ENCODE measurements around the gene CEP112. TPM values are rescaled to one million over a fixed set of nuclear protein-coding genes. Genes with fewer than 3 reads are reported as not detected.

CEP112 gene
- total RNA-seq, 1 donor from 2014 or later = 13.9 TPM

- Histone ChIP-seq H3K9me3 (ENCODE audit: insufficient read depth, low read depth, low read length) (no peaks in the 10 kb centered on the region), H4K20me1 (ENCODE audit: insufficient read depth, low read length) (no peaks in the 10 kb centered on the region), H2AFZ (ENCODE audit: low read depth, low read length) (no peak overlapping the region), H3K27me3 (ENCODE audit: insufficient read depth, low read length) (no peaks in the 10 kb centered on the region), H3K4me1 (ENCODE audit: insufficient read depth, low read length) (no peaks in the 10 kb centered on the region), H3K4me3 (ENCODE audit: insufficient read depth, low read depth, low read length) (no peak overlapping the region), H3K36me3 (ENCODE audit: insufficient read depth, low read length) (no peaks in the 10 kb centered on the region), H3K9ac (ENCODE audit: low read length) (no peak overlapping the region), H3K4me2 (ENCODE audit: low read length) (no peak overlapping the region), H3K79me2 (ENCODE audit: insufficient read depth, low read length) (no peaks in the 10 kb centered on the region), H3K27ac (ENCODE audit: low read depth, low read length) (no peak overlapping the region)
- peak; percentile 36 for DNase-seq (ENCODE audit: low read depth)
- no peak overlapping the region for H3K4me3 Mint-ChIP-seq (ENCODE audit: unreplicated experiment)
- peaks cover 10% of the 10 kb centered on the region for H3K36me3 Mint-ChIP-seq (ENCODE audit: low read depth, unreplicated experiment)
- peaks cover 2% of the 10 kb centered on the region for H3K4me1 Mint-ChIP-seq (ENCODE audit: low read depth, unreplicated experiment)
- H3K27ac Mint-ChIP-seq (ENCODE audit: unreplicated experiment) = no peak overlapping the region
- no peaks in the 10 kb centered on the region for H3K27me3 Mint-ChIP-seq (ENCODE audit: low read depth, unreplicated experiment)
- FAIRE-seq = peak; percentile 5
- no peak for TF ChIP-seq EZH2 (IDR thresholded peaks at IDR 0.05; ENCODE audit: insufficient read depth, low read length)
- TF ChIP-seq CTCF (IDR thresholded peaks at IDR 0.05; ENCODE audit: insufficient read depth, low read depth, low read length) = no peak
- H3K9me3 Mint-ChIP-seq (ENCODE audit: unreplicated experiment) = peaks cover 9% of the 10 kb centered on the region
These were observed 261.7 kb downstream of the CEP112 start for GRCh38 chr17:65930140-65930730.

DNA sequence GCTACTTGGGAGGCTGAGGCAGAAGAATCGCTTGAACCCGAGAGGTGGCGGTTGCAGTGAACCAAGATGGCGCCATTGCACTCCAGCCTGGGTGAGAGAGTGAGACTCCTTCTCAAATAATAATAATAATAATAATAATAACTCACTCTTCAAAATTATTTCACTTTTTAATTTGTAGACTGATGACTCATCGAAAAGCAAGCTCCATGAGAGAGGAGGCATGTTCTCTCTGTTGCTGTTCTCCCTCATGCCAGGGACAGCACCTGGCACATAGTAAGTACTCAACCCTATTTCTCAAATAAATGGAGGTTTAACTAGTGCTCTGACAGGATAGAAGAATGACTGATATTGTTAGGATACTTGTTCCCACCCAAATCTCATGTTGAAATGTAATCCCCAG, 265.3 kb downstream of the CEP112 start:
- Histone ChIP-seq H3K9me3 (ENCODE audit: insufficient read depth, low read depth, low read length) (no peaks in the 10 kb centered on the region), H3K4me3 (ENCODE audit: insufficient read depth, low read depth, low read length) (no peak overlapping the region), H4K20me1 (ENCODE audit: insufficient read depth, low read length) (no peaks in the 10 kb centered on the region), H2AFZ (ENCODE audit: low read depth, low read length) (no peak overlapping the region), H3K4me2 (ENCODE audit: low read length) (no peak overlapping the region), H3K79me2 (ENCODE audit: insufficient read depth, low read length) (no peaks in the 10 kb centered on the region), H3K9ac (ENCODE audit: low read length) (no peak overlapping the region), H3K4me1 (ENCODE audit: insufficient read depth, low read length) (no peaks in the 10 kb centered on the region), H3K27ac (ENCODE audit: low read depth, low read length) (no peak overlapping the region), H3K27me3 (ENCODE audit: insufficient read depth, low read length) (no peaks in the 10 kb centered on the region), H3K36me3 (ENCODE audit: insufficient read depth, low read length) (no peaks in the 10 kb centered on the region)
- no peak overlapping the region for H3K4me3 Mint-ChIP-seq (ENCODE audit: unreplicated experiment)
- peaks cover 11% of the 10 kb centered on the region for H3K36me3 Mint-ChIP-seq (ENCODE audit: low read depth, unreplicated experiment)
- peaks cover 3% of the 10 kb centered on the region for H3K9me3 Mint-ChIP-seq (ENCODE audit: unreplicated experiment)
- TF ChIP-seq EZH2 (IDR thresholded peaks at IDR 0.05; ENCODE audit: insufficient read depth, low read length) = no peak
- no peak for TF ChIP-seq CTCF (IDR thresholded peaks at IDR 0.05; ENCODE audit: insufficient read depth, low read depth, low read length)
- no peak overlapping the region for H3K27ac Mint-ChIP-seq (ENCODE audit: unreplicated experiment)
- H3K27me3 Mint-ChIP-seq (ENCODE audit: low read depth, unreplicated experiment) = no peaks in the 10 kb centered on the region
- DNase-seq (ENCODE audit: low read depth) = no peak
- peaks cover 2% of the 10 kb centered on the region for H3K4me1 Mint-ChIP-seq (ENCODE audit: low read depth, unreplicated experiment)
- no peak for FAIRE-seq

- H3K4me3 Mint-ChIP-seq (ENCODE audit: unreplicated experiment) = no peak overlapping the region
- no peak for FAIRE-seq
These were observed 266.2 kb downstream of the CEP112 start for GRCh38 chr17:65925606-65926307.

More at GRCh38 chr17:65925606-65926307, 266.2 kb downstream of the CEP112 start:
- no peak overlapping the region for H2AFZ ChIP-seq (ENCODE audit: low read depth, low read length)
- H3K27me3 Mint-ChIP-seq (ENCODE audit: low read depth, unreplicated experiment) = no peaks in the 10 kb centered on the region
- H3K4me1 Mint-ChIP-seq (ENCODE audit: low read depth, unreplicated experiment) = peaks cover 2% of the 10 kb centered on the region
- H3K4me1 ChIP-seq (ENCODE audit: insufficient read depth, low read length) = no peaks in the 10 kb centered on the region
- H3K79me2 ChIP-seq (ENCODE audit: insufficient read depth, low read length) = no peaks in the 10 kb centered on the region
- no peak for DNase-seq (ENCODE audit: low read depth)
- H3K27ac ChIP-seq (ENCODE audit: low read depth, low read length) = no peak overlapping the region
- no peak overlapping the region for H3K9ac ChIP-seq (ENCODE audit: low read length)
- TF ChIP-seq EZH2 (IDR thresholded peaks at IDR 0.05; ENCODE audit: insufficient read depth, low read length) (no peak), CTCF (IDR thresholded peaks at IDR 0.05; ENCODE audit: insufficient read depth, low read depth, low read length) (no peak)
- no peaks in the 10 kb centered on the region for H3K9me3 ChIP-seq (ENCODE audit: insufficient read depth, low read depth, low read length)
- no peaks in the 10 kb centered on the region for H3K36me3 ChIP-seq (ENCODE audit: insufficient read depth, low read length)
- H4K20me1 ChIP-seq (ENCODE audit: insufficient read depth, low read length) = no peaks in the 10 kb centered on the region
- H3K27me3 ChIP-seq (ENCODE audit: insufficient read depth, low read length) = no peaks in the 10 kb centered on the region
- no peak overlapping the region for H3K27ac Mint-ChIP-seq (ENCODE audit: unreplicated experiment)
- peaks cover 3% of the 10 kb centered on the region for H3K9me3 Mint-ChIP-seq (ENCODE audit: unreplicated experiment)
- no peak overlapping the region for H3K4me3 ChIP-seq (ENCODE audit: insufficient read depth, low read depth, low read length)
- no peak overlapping the region for H3K4me2 ChIP-seq (ENCODE audit: low read length)
- peaks cover 11% of the 10 kb centered on the region for H3K36me3 Mint-ChIP-seq (ENCODE audit: low read depth, unreplicated experiment)

Measured in astrocyte (in vitro differentiated cells and primary cell).